ENCODE results near the gene PRKCZ.

PRKCZ gene

GRCh38 chr1:2031546-2032540, 18.4 kb upstream of the PRKCZ start:
- no peak for FAIRE-seq
- DNase-seq (ENCODE audit: insufficient read length, low spot score): no peak
- TF ChIP-seq TAF1 (IDR thresholded peaks at IDR 0.05; ENCODE audit: low read depth, low read length) (no peak), SPI1 (IDR thresholded peaks at IDR 0.05; ENCODE audit: low read depth, low read length) (no peak), POLR2A (IDR thresholded peaks at IDR 0.05; ENCODE audit: low read depth, low read length) (no peak), PAX5 (IDR thresholded peaks at IDR 0.05; ENCODE audit: insufficient read depth, low read length, severe bottlenecking) (no peak), POLR2AphosphoS5 (IDR thresholded peaks at IDR 0.05; ENCODE audit: low read depth, low read length) (no peak), POU2F2 (IDR thresholded peaks at IDR 0.05; ENCODE audit: low read depth, low read length) (no peak)

GRCh38 chr1:2032737-2033136, 17.5 kb upstream of the PRKCZ start:
- TF ChIP-seq PAX5 (IDR thresholded peaks at IDR 0.05; ENCODE audit: insufficient read depth, low read length, severe bottlenecking) (no peak), SPI1 (IDR thresholded peaks at IDR 0.05; ENCODE audit: low read depth, low read length) (no peak), TAF1 (IDR thresholded peaks at IDR 0.05; ENCODE audit: low read depth, low read length) (no peak), POLR2AphosphoS5 (IDR thresholded peaks at IDR 0.05; ENCODE audit: low read depth, low read length) (no peak), POU2F2 (IDR thresholded peaks at IDR 0.05; ENCODE audit: low read depth, low read length) (no peak), POLR2A (IDR thresholded peaks at IDR 0.05; ENCODE audit: low read depth, low read length) (no peak)
- DNase-seq (ENCODE audit: insufficient read length, low spot score): no peak
- no peak for FAIRE-seq

GRCh38 chr1:2033165-2033564, 17.0 kb upstream of the PRKCZ start:
- no peak for TF ChIP-seq PAX5 (IDR thresholded peaks at IDR 0.05; ENCODE audit: insufficient read depth, low read length, severe bottlenecking)
- TF ChIP-seq POLR2AphosphoS5 (IDR thresholded peaks at IDR 0.05; ENCODE audit: low read depth, low read length): no peak
- DNase-seq (ENCODE audit: insufficient read length, low spot score) (no peak), FAIRE-seq (no peak)

- FAIRE-seq (no peak), DNase-seq (ENCODE audit: insufficient read length, low spot score) (no peak)
- TF ChIP-seq TAF1 (IDR thresholded peaks at IDR 0.05; ENCODE audit: low read depth, low read length) (no peak), POLR2AphosphoS5 (IDR thresholded peaks at IDR 0.05; ENCODE audit: low read depth, low read length) (no peak), POU2F2 (IDR thresholded peaks at IDR 0.05; ENCODE audit: low read depth, low read length) (no peak), PAX5 (IDR thresholded peaks at IDR 0.05; ENCODE audit: insufficient read depth, low read length, severe bottlenecking) (no peak), POLR2A (IDR thresholded peaks at IDR 0.05; ENCODE audit: low read depth, low read length) (no peak), SPI1 (IDR thresholded peaks at IDR 0.05; ENCODE audit: low read depth, low read length) (no peak)
Observed at GRCh38 chr1:2036287-2036686, 13.9 kb upstream of the PRKCZ start.

GRCh38 chr1:2037314-2037979, 12.8 kb upstream of the PRKCZ start:
- FAIRE-seq (no peak), DNase-seq (ENCODE audit: insufficient read length, low spot score) (no peak)
- no peak for TF ChIP-seq POLR2A (IDR thresholded peaks at IDR 0.05; ENCODE audit: low read depth, low read length)
- TF ChIP-seq SPI1 (IDR thresholded peaks at IDR 0.05; ENCODE audit: low read depth, low read length): no peak
- no peak for TF ChIP-seq TAF1 (IDR thresholded peaks at IDR 0.05; ENCODE audit: low read depth, low read length)
- TF ChIP-seq POU2F2 (IDR thresholded peaks at IDR 0.05; ENCODE audit: low read depth, low read length): no peak
- no peak for TF ChIP-seq PAX5 (IDR thresholded peaks at IDR 0.05; ENCODE audit: insufficient read depth, low read length, severe bottlenecking)
- TF ChIP-seq POLR2AphosphoS5 (IDR thresholded peaks at IDR 0.05; ENCODE audit: low read depth, low read length): no peak

- no peak for DNase-seq (ENCODE audit: insufficient read length, low spot score)
- no peak for TF ChIP-seq POLR2AphosphoS5 (IDR thresholded peaks at IDR 0.05; ENCODE audit: low read depth, low read length)
- no peak for TF ChIP-seq TAF1 (IDR thresholded peaks at IDR 0.05; ENCODE audit: low read depth, low read length)
- no peak for TF ChIP-seq POLR2A (IDR thresholded peaks at IDR 0.05; ENCODE audit: low read depth, low read length)
- TF ChIP-seq PAX5 (IDR thresholded peaks at IDR 0.05; ENCODE audit: insufficient read depth, low read length, severe bottlenecking): no peak
- no peak for TF ChIP-seq SPI1 (IDR thresholded peaks at IDR 0.05; ENCODE audit: low read depth, low read length)
- no peak for TF ChIP-seq POU2F2 (IDR thresholded peaks at IDR 0.05; ENCODE audit: low read depth, low read length)
- FAIRE-seq: no peak
Observed at GRCh38 chr1:2038229-2038628, 12.0 kb upstream of the PRKCZ start.

GRCh38 chr1:2039251-2039650, 11.0 kb upstream of the PRKCZ start:
- no peak for FAIRE-seq
- TF ChIP-seq POU2F2 (IDR thresholded peaks at IDR 0.05; ENCODE audit: low read depth, low read length): no peak
- TF ChIP-seq POLR2A (IDR thresholded peaks at IDR 0.05; ENCODE audit: low read depth, low read length): no peak
- DNase-seq (ENCODE audit: insufficient read length, low spot score): no peak

GRCh38 chr1:2041305-2041704, 8.9 kb upstream of the PRKCZ start:
- TF ChIP-seq TAF1 (IDR thresholded peaks at IDR 0.05; ENCODE audit: low read depth, low read length): no peak
- no peak for TF ChIP-seq POU2F2 (IDR thresholded peaks at IDR 0.05; ENCODE audit: low read depth, low read length)
- no peak for TF ChIP-seq SPI1 (IDR thresholded peaks at IDR 0.05; ENCODE audit: low read depth, low read length)
- TF ChIP-seq PAX5 (IDR thresholded peaks at IDR 0.05; ENCODE audit: insufficient read depth, low read length, severe bottlenecking): no peak
- TF ChIP-seq POLR2AphosphoS5 (IDR thresholded peaks at IDR 0.05; ENCODE audit: low read depth, low read length): no peak
- no peak for TF ChIP-seq POLR2A (IDR thresholded peaks at IDR 0.05; ENCODE audit: low read depth, low read length)
- no peak for FAIRE-seq

GRCh38 chr1:2041887-2042286, 8.3 kb upstream of the PRKCZ start:
- DNase-seq (ENCODE audit: insufficient read length, low spot score) (no peak), FAIRE-seq (no peak)
- TF ChIP-seq POLR2AphosphoS5 (IDR thresholded peaks at IDR 0.05; ENCODE audit: low read depth, low read length): no peak
- TF ChIP-seq SPI1 (IDR thresholded peaks at IDR 0.05; ENCODE audit: low read depth, low read length): no peak
- no peak for TF ChIP-seq TAF1 (IDR thresholded peaks at IDR 0.05; ENCODE audit: low read depth, low read length)
- TF ChIP-seq PAX5 (IDR thresholded peaks at IDR 0.05; ENCODE audit: insufficient read depth, low read length, severe bottlenecking): no peak
- no peak for TF ChIP-seq POLR2A (IDR thresholded peaks at IDR 0.05; ENCODE audit: low read depth, low read length)
- TF ChIP-seq POU2F2 (IDR thresholded peaks at IDR 0.05; ENCODE audit: low read depth, low read length): no peak

More at GRCh38 chr1:2041305-2041704, 8.9 kb upstream of the PRKCZ start:
- DNase-seq (ENCODE audit: insufficient read length, low spot score): no peak
